CD14-positive monocyte (primary cell): ENCODE results near the gene STXBP4. TPM values are rescaled to one million over a fixed set of nuclear protein-coding genes. Genes with fewer than 3 reads are reported as not detected.

ENCODE experiments used
- DNase-seq, 3 donors: peaks; one replicate each; pipeline ENCODE4 v3.0.0-alpha.2; 2011 to 2022
- H2AFZ ChIP-seq: 2 replicates; pipeline ENCODE4 v1.6.0; 2012; ENCODE audit warnings: mild to moderate bottlenecking, low read depth, low read length, inconsistent platforms; ENCODE audit not compliant: insufficient read depth, poor library complexity, severe bottlenecking
- H3K27ac ChIP-seq, 2 donors: 1 replicate in 1 of 2; 2 replicates in 1 of 2; pipeline ENCODE4 v1.5.1; 2012 to 2013; ENCODE audit warnings: low read length in 2 of 2, control low read depth in 1 of 2, inconsistent platforms in 1 of 2, low read depth in 1 of 2, mild to moderate bottlenecking in 1 of 2
- H3K27me3 ChIP-seq, 2 donors: one replicate each; pipeline versions ENCODE4 v1.6.0 to v1.6.1; 2011 to 2013; ENCODE audit warnings: low read length in 2 of 2; ENCODE audit not compliant: control insufficient read depth in 2 of 2, insufficient read depth in 2 of 2
- H3K36me3 ChIP-seq, 2 donors: replicated peaks in 1 of 2; 1 replicate in 1 of 2; 2 replicates in 1 of 2; pipeline versions ENCODE4 v1.5.1 to v1.6.1; 2012 to 2013; ENCODE audit warnings: low read length in 2 of 2, control low read depth in 1 of 2, inconsistent platforms in 1 of 2, mild to moderate bottlenecking in 1 of 2; ENCODE audit not compliant: insufficient read depth in 2 of 2, control insufficient read depth in 1 of 2
- H3K4me1 ChIP-seq, 2 donors: 1 replicate in 1 of 2; 2 replicates in 1 of 2; pipeline versions ENCODE4 v1.5.1 to v1.6.1; 2012 to 2013; ENCODE audit warnings: low read length in 2 of 2, control low read depth in 1 of 2, inconsistent platforms in 1 of 2, mild to moderate bottlenecking in 1 of 2, moderate library complexity in 1 of 2; ENCODE audit not compliant: insufficient read depth in 2 of 2, control insufficient read depth in 1 of 2
- H3K4me2 ChIP-seq: replicated peaks from 2 replicates; pipeline ENCODE3; 2012; ENCODE audit warnings: low read length, moderate library complexity, mild to moderate bottlenecking; ENCODE audit not compliant: poor library complexity, severe bottlenecking; ENCODE audit errors: extremely low read depth
- H3K4me3 ChIP-seq, 3 experiments: fragments of 200-600 bp in 1 of 3; sonication (generic) in 1 of 3; replicated peaks in 1 of 3; 1 replicate in 2 of 3; 2 replicates in 1 of 3; pipeline ENCODE4 v1.5.1; 2011 to 2013; ENCODE audit warnings: low read length in 3 of 3, mild to moderate bottlenecking in 3 of 3, control low read depth in 2 of 3, low read depth in 2 of 3, inconsistent platforms in 1 of 3, moderate library complexity in 1 of 3
- H3K79me2 ChIP-seq: 2 replicates; pipeline ENCODE4 v1.6.0; 2012; ENCODE audit warnings: mild to moderate bottlenecking, control low read depth, inconsistent platforms, low read length, moderate library complexity; ENCODE audit not compliant: insufficient read depth
- H3K9ac ChIP-seq: 2 replicates; pipeline ENCODE4 v1.6.0; 2017; ENCODE audit warnings: low read length, mild to moderate bottlenecking; ENCODE audit not compliant: insufficient read depth, poor library complexity, severe bottlenecking
- H3K9me3 ChIP-seq, 2 donors: replicated peaks in 1 of 2; 1 replicate in 1 of 2; 2 replicates in 1 of 2; pipeline versions ENCODE4 v1.5.1 to v1.6.1; 2012 to 2013; ENCODE audit warnings: low read length in 2 of 2, control low read depth in 1 of 2; ENCODE audit not compliant: control insufficient read depth in 1 of 2, insufficient read depth in 1 of 2
- H4K20me1 ChIP-seq: 2 replicates; pipeline ENCODE4 v1.6.0; 2012; ENCODE audit warnings: mild to moderate bottlenecking, low read length, control low read depth, moderate library complexity; ENCODE audit not compliant: insufficient read depth
- H3K27ac Mint-ChIP-seq, 7 donors: one replicate each; pipeline ENCODE4 v1.8.0; 2020; ENCODE audit warnings: mild to moderate bottlenecking in 7 of 7, mixed read lengths in 7 of 7, moderate library complexity in 6 of 7, inconsistent platforms in 2 of 7
- H3K27me3 Mint-ChIP-seq, 3 donors: one replicate each; pipeline ENCODE4 v1.8.0; 2021 to 2022; ENCODE audit warnings: low read depth in 3 of 3, mild to moderate bottlenecking in 3 of 3, mixed read lengths in 3 of 3, moderate library complexity in 3 of 3, inconsistent platforms in 1 of 3
- H3K36me3 Mint-ChIP-seq, 2 donors: one replicate each; pipeline ENCODE4 v1.8.0; 2020; ENCODE audit warnings: mixed read lengths in 2 of 2, inconsistent platforms in 1 of 2, mild to moderate bottlenecking in 1 of 2
- H3K4me1 Mint-ChIP-seq: one replicate; pipeline ENCODE4 v1.8.0; 2020; ENCODE audit warnings: mild to moderate bottlenecking, mixed read lengths
- H3K4me3 Mint-ChIP-seq, 2 donors: one replicate each; pipeline ENCODE4 v1.8.0; 2020; ENCODE audit warnings: mild to moderate bottlenecking in 2 of 2, mixed read lengths in 2 of 2, moderate library complexity in 1 of 2
- H3K9me3 Mint-ChIP-seq, 7 donors: one replicate each; pipeline ENCODE4 v1.8.0; 2020 to 2022; ENCODE audit warnings: mixed read lengths in 7 of 7, mild to moderate bottlenecking in 6 of 7, moderate library complexity in 6 of 7, inconsistent platforms in 2 of 7
- WGBS: methylation state at CpG from one replicate; pipeline ENCODE4 v1.1.5; 2013; ENCODE audit warnings: missing lambda C conversion rate; ENCODE audit not compliant: insufficient coverage; 5-methylcytosine and 5-hydroxymethylcytosine counted together
- intact Hi-C, 2 donors: fragments of 100-400 bp; cut with micrococcal nuclease; formaldehyde crosslinking; loops; one replicate each; pipeline versions ENCODE4 v1.15.0 to v1.15.1; 2023
- polyA plus RNA-seq, 3 donors: library from polyadenylated mRNA; depleted of rRNA in 1 of 3; unstranded in 2 of 3; stranded (reverse) in 1 of 3; fragments of 300-500 nt in 2 of 3; fragments of >200 nt in 1 of 3; fragmentation: Illumina TruSeq in 2 of 3; gene quantifications; 1 replicate in 2 of 3; 2 replicates in 1 of 3; pipeline ENCODE4 v1.2.3, GENCODE V29; 2012 to 2021
- TF ChIP-seq, protein P1 (sequence below): fragments of 200-600 bp; IDR thresholded peaks from one replicate; pipeline ENCODE4 v1.8.0; 2022; ENCODE audit warnings: antibody characterized with exemption, mild to moderate bottlenecking

Gene STXBP4
- polyA plus RNA-seq, 3 donors: 0.27 to 1.8 (median 0.44) TPM

DNA sequence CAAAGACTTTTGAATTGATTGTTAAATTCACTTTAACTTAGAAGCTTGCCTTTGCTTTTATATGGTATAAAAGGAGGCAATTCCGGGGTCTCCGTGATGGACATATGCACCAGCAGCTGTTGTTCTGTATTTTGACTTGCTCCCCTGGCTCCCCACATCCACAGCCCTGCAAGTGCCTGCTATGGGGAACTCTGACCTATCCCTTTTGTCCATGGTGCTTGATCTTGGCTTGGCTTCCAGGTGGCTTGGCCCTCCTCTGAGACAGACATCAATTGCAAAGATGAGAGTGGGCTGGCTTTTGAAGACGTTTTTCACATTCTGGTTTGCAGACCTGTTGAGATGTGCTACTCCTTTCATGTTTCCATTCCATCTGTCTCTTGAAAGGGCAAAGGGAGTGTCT lies 41.0 kb upstream of the STXBP4 start:
- Histone ChIP-seq H3K9ac (no peak overlapping the region), H3K27me3 (no peaks in the 10 kb centered on the region), H3K36me3 (no peaks in the 10 kb centered on the region), H3K9me3 (no peaks in the 10 kb centered on the region), H3K4me3 (no peak overlapping the region), H3K4me1 (no peaks in the 10 kb centered on the region), H3K27ac (no peak overlapping the region), H2AFZ (no peak overlapping the region), H3K4me2 (no peak overlapping the region), H3K79me2 (no peaks in the 10 kb centered on the region), H4K20me1 (no peaks in the 10 kb centered on the region)
- H3K9me3 Mint-ChIP-seq: peaks cover 0 to 2% (median 0%) of the 10 kb centered on the region in 7 donors
- TF ChIP-seq, protein P1, sequence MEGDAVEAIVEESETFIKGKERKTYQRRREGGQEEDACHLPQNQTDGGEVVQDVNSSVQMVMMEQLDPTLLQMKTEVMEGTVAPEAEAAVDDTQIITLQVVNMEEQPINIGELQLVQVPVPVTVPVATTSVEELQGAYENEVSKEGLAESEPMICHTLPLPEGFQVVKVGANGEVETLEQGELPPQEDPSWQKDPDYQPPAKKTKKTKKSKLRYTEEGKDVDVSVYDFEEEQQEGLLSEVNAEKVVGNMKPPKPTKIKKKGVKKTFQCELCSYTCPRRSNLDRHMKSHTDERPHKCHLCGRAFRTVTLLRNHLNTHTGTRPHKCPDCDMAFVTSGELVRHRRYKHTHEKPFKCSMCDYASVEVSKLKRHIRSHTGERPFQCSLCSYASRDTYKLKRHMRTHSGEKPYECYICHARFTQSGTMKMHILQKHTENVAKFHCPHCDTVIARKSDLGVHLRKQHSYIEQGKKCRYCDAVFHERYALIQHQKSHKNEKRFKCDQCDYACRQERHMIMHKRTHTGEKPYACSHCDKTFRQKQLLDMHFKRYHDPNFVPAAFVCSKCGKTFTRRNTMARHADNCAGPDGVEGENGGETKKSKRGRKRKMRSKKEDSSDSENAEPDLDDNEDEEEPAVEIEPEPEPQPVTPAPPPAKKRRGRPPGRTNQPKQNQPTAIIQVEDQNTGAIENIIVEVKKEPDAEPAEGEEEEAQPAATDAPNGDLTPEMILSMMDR: no peak
- intact Hi-C loops: no loop called here
- peaks cover 3% of the 10 kb centered on the region for H3K4me1 Mint-ChIP-seq
- no peaks in the 10 kb centered on the region for H3K36me3 Mint-ChIP-seq
- H3K4me3 Mint-ChIP-seq: no peak overlapping the region
- peaks cover 0 to 2% (median 0%) of the 10 kb centered on the region in 3 donors for H3K27me3 Mint-ChIP-seq
- H3K27ac Mint-ChIP-seq: no peak overlapping the region
- no peak for DNase-seq
- WGBS: 93% methylated on average over 2 of the region's 3 CpGs

DNA sequence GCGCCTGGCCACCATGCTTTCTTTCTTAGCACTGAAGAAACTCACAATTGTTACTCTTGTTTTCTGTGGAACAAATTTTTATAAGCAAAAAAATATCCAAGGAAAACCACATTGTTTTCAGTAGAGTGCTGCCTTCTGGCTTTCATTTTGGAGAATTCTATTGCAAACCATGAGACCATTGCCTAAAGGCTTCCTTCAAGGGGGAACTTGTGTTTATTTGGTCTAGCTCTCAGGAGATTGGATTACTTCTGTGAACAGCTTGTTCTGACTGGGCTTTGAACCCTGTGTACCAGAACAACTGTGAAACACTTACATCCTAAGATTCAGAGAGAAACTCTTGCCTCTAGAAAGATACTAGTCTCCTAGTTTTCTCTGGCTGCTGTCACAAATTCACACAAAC lies 35.9 kb upstream of the STXBP4 start:
- Mint-ChIP-seq H3K9me3 (no peaks in the 10 kb centered on the region), H3K4me1 (peaks cover 3% of the 10 kb centered on the region), H3K27ac (peak overlapping the region in 1 of 7 donors; percentile 51), H3K4me3 (no peak overlapping the region), H3K27me3 (no peaks in the 10 kb centered on the region), H3K36me3 (no peaks in the 10 kb centered on the region)
- Histone ChIP-seq H3K36me3 (no peaks in the 10 kb centered on the region), H3K4me2 (no peak overlapping the region), H3K27ac (no peak overlapping the region), H3K9me3 (no peaks in the 10 kb centered on the region), H3K27me3 (no peaks in the 10 kb centered on the region), H3K79me2 (no peaks in the 10 kb centered on the region), H4K20me1 (no peaks in the 10 kb centered on the region), H2AFZ (no peak overlapping the region), H3K9ac (no peak overlapping the region), H3K4me3 (no peak overlapping the region), H3K4me1 (no peaks in the 10 kb centered on the region)
- intact Hi-C loops: no loop called here
- WGBS: no CpG with 5 or more reads among the region's 1 CpG
- DNase-seq: no peak
- TF ChIP-seq, protein P1: no peak
